OCI-LY1 (cell line): ENCODE measurements around the gene ZNF444.

ENCODE experiments used
- H2AFZ ChIP-seq: fragments of 200-600 bp; sonication (generic), shearing (Covaris generic); 2 replicates; pipeline ENCODE4 v1.6.0; 2014; ENCODE audit warnings: antibody characterized with exemption, mild to moderate bottlenecking, low read length
- H3F3A ChIP-seq: fragments of 200-600 bp; sonication (generic), shearing (Covaris generic); 2 replicates; pipeline ENCODE4 v1.6.0; 2014; ENCODE audit warnings: mild to moderate bottlenecking, antibody characterized with exemption, low read length, moderate library complexity; ENCODE audit not compliant: insufficient read depth
- H3K27ac ChIP-seq: fragments of 200-600 bp; sonication (generic); 2 replicates; pipeline ENCODE4 v1.5.1; 2014; ENCODE audit warnings: low read length, mixed run types, mild to moderate bottlenecking, low read depth; ENCODE audit not compliant: poor library complexity, severe bottlenecking
- H3K27me3 ChIP-seq: fragments of 200-600 bp; sonication (generic); 2 replicates; pipeline ENCODE4 v1.6.0; 2014; ENCODE audit warnings: antibody characterized with exemption, mild to moderate bottlenecking, low read length, moderate library complexity; ENCODE audit not compliant: insufficient read depth
- H3K36me3 ChIP-seq: fragments of 200-600 bp; sonication (generic); 2 replicates; pipeline ENCODE4 v1.6.1; 2014; ENCODE audit warnings: mild to moderate bottlenecking, antibody characterized with exemption, low read length, moderate library complexity, mixed read lengths; ENCODE audit not compliant: insufficient read depth
- H3K4me1 ChIP-seq: fragments of 200-600 bp; sonication (generic); 2 replicates; pipeline ENCODE4 v1.5.1; 2014; ENCODE audit warnings: mild to moderate bottlenecking, low read length, moderate library complexity; ENCODE audit not compliant: insufficient read depth, severe bottlenecking
- H3K4me2 ChIP-seq: fragments of 200-600 bp; sonication (generic), shearing (Covaris generic); 2 replicates; pipeline ENCODE4 v1.6.1; 2014; ENCODE audit warnings: low read length
- H3K4me3 ChIP-seq: fragments of 200-600 bp; sonication (generic); 2 replicates; pipeline ENCODE4 v1.5.1; 2014; ENCODE audit warnings: low read length, low read depth, mild to moderate bottlenecking, mixed read lengths; ENCODE audit not compliant: poor library complexity, severe bottlenecking
- H3K79me2 ChIP-seq: fragments of 200-600 bp; shearing (Covaris generic); 2 replicates; pipeline ENCODE4 v1.6.1; 2016; ENCODE audit warnings: mixed run types, low read length, mixed read lengths; ENCODE audit not compliant: insufficient read depth
- H3K9ac ChIP-seq: fragments of 200-600 bp; sonication (generic), shearing (Covaris generic); 2 replicates; pipeline ENCODE4 v1.6.1; 2014; ENCODE audit warnings: mild to moderate bottlenecking, low read length, mixed read lengths
- H3K9me2 ChIP-seq: fragments of 200-600 bp; sonication (generic), shearing (Covaris generic); 2 replicates; pipeline ENCODE4 v1.6.1; 2014; ENCODE audit warnings: low read depth, mild to moderate bottlenecking, low read length, mixed read lengths
- H3K9me3 ChIP-seq: fragments of 200-600 bp; shearing (Covaris generic); 2 replicates; pipeline ENCODE4 v1.6.1; 2014; ENCODE audit warnings: low read length, mixed read lengths
- H4K20me1 ChIP-seq: fragments of 200-600 bp; sonication (generic), shearing (Covaris generic); 2 replicates; pipeline ENCODE4 v1.6.0; 2016; ENCODE audit warnings: mild to moderate bottlenecking, low read length; ENCODE audit not compliant: insufficient read depth
- CTCF ChIP-seq: fragments of 200-600 bp; sonication (generic), shearing (Covaris generic); IDR thresholded peaks from 2 replicates; pipeline ENCODE4 v1.5.1; 2017; ENCODE audit warnings: mild to moderate bottlenecking, antibody characterized with exemption, low read length, moderate library complexity, mixed read lengths
- EZH2 ChIP-seq: fragments of 200-600 bp; sonication (generic), shearing (Covaris generic); IDR thresholded peaks from 2 replicates; pipeline ENCODE4 v1.8.0; 2017; ENCODE audit warnings: borderline replicate concordance, mixed run types, mild to moderate bottlenecking, antibody characterized with exemption, low read length, moderate library complexity, mixed read lengths

Gene ZNF444

DNA sequence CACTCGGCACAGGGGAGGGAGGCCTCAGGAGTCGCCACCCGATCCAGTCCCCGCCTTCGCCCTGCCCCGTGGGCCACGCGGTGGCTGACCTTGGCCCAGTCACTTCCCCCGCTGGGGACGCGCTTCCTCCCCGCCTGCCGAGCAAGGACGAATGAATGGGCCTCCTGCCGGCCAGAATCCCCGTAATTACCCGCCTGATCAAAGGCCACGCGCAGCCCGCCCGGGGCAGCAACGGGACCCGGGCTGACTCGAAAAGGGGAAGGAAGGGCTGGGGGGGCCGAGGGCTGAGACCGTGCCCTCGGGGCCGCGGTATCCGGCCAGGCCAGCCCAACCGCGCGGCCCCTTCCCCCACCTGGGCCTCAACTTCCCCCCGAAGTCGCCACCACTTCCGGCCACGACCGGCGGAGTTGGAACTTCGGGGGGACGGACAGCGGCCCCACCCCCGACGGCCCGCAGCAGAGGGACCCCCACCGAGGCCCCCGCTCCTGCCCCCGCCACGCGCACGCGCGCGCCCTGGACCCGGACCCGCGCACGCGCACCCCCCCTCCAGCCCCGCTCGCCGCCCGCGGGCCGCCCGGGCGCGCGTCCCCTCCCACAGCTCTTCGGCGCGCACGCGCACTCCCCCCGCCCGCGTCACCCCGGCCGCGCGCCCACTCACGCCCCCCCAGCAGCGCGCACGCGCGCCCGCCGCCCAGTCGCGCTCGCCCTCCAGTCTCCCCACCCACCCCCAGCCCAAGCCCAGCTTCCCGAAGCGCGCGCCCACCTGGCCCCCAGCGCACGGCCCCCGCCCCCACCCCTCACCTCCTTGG is 20.5 kb upstream of the ZNF444 start:
- Histone ChIP-seq H3K9me2 (no peaks in the 10 kb centered on the region), H3K4me1 (peaks cover 22% of the 10 kb centered on the region), H3K36me3 (no peaks in the 10 kb centered on the region), H2AFZ (no peak overlapping the region), H3K4me2 (peak overlapping the region; percentile 89), H3K27ac (peak overlapping the region; percentile 74), H3K9ac (peak overlapping the region; percentile 88), H4K20me1 (no peaks in the 10 kb centered on the region), H3K4me3 (peak overlapping the region; percentile 75), H3F3A (no peaks in the 10 kb centered on the region), H3K79me2 (peaks cover 31% of the 10 kb centered on the region), H3K9me3 (no peaks in the 10 kb centered on the region), H3K27me3 (no peaks in the 10 kb centered on the region)
- TF ChIP-seq EZH2 (no peak), CTCF (no peak)

GRCh38 chr19:56121180-56122167 is 19.6 kb upstream of the ZNF444 start, which contains the start of gene ZNF787:
ZNF787 (minus strand) TSS chr19:56121295; CDS start chr19:56103217, 18,078 bp downstream.
- H3K4me1 ChIP-seq: peaks cover 22% of the 10 kb centered on the region
- no peaks in the 10 kb centered on the region for H3F3A ChIP-seq
- H2AFZ ChIP-seq: peak within 1 kb of the TSS; percentile 12; the same call in 1 of the 2 replicates
- H3K9me3 ChIP-seq: no peaks in the 10 kb centered on the region
- H3K27me3 ChIP-seq: no peaks in the 10 kb centered on the region
- peak within 1 kb of the TSS; percentile 74 for H3K27ac ChIP-seq
- H3K36me3 ChIP-seq: no peaks in the 10 kb centered on the region
- H3K9me2 ChIP-seq: no peaks in the 10 kb centered on the region
- peak within 1 kb of the TSS; percentile 89 for H3K4me2 ChIP-seq
- TF ChIP-seq EZH2 (no peak), CTCF (no peak)
- H3K79me2 ChIP-seq: peaks cover 26% of the 10 kb centered on the region
- H4K20me1 ChIP-seq: no peaks in the 10 kb centered on the region
- peak within 1 kb of the TSS; percentile 75 for H3K4me3 ChIP-seq
- peak within 1 kb of the TSS; percentile 88 for H3K9ac ChIP-seq

DNA sequence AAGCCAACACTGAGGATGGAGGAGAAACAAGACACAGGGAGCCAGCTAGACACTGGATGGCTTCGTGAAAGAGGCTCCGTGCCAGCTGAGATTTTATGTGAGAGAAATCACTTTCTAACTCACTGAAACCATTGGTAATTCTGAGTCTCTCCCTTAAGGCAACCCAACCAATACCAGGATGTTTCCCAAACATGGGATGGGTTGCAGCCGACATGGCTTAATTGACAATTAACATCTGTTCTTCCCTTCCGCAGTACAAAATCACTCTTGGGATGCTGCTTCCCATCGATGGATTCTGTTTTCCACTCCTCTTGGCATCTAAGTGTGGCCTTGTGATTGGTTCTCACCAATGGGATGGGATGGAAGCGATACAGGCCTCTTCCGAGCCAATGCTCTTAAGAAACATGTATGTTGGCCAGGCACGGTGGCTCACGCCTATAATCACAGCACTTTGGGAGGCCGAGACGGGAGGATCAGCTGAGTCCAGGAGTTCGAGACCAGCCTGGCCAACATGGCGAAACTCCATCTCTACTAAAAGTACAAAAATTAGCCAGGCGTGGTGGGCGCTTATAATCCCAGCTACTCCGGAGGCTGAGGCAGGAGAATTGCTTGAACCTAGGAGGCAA is 17.7 kb upstream of the ZNF444 start:
- Histone ChIP-seq H3K4me3 (no peak overlapping the region), H2AFZ (no peak overlapping the region), H3K36me3 (no peaks in the 10 kb centered on the region), H3K9me3 (no peaks in the 10 kb centered on the region), H3K9ac (no peak overlapping the region), H3K79me2 (peaks cover 18% of the 10 kb centered on the region; the same call in 1 of the 2 replicates), H3K4me2 (no peak overlapping the region), H3K27ac (no peak overlapping the region), H4K20me1 (no peaks in the 10 kb centered on the region), H3K4me1 (peaks cover 22% of the 10 kb centered on the region), H3K9me2 (no peaks in the 10 kb centered on the region), H3F3A (no peaks in the 10 kb centered on the region), H3K27me3 (no peaks in the 10 kb centered on the region)
- TF ChIP-seq CTCF: no peak
- no peak for TF ChIP-seq EZH2
